Measurements from ENCODE around the gene DST. TPM values are rescaled to one million over a fixed set of nuclear protein-coding genes. Genes with fewer than 3 reads are reported as not detected.

Gene DST
- 261 and 368 TPM in 2 replicates for total RNA-seq (2012; rRNA removed)

DNA sequence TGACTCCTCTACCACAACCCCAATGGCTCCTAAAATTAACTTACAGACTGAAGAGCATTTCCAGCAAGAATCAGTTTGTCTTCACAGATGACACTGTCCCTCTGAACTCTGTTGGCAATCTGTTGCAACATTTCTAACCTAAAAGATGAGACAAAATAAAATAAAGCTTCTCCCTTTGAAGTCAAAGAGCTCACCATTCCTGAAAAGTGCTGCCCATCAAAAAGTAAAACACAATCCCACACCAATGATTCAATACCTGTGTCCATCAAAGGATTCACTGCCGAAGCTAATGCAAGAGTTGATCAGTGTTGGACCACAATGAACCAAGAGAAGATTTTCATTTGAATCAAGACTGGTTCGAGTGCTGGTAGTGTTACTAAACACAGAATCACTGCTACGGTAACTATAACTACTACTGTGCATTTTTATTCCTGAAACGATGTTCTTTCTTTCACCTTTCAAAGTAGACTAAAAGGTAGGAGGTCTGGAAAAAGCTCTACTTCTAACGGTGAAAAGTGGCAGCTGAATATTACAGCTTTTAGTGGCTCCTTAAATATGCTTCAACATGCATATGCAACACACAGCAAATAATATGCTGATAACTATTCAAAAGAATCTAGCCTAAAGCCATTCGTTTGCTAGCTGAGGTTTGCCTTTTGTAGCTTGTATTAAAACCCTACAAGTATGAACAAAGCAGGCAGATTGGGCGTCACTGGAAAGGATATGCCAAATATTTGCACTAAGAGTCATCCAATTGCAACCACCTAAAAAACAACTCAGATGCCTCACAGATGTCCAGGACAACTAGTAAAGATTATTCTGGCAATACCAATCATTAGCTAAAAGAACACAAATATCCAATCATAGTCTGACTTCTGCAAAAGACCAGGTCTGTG, at the start of gene DST:
DST (minus strand) TSS at position 524 of the 896 bp plus-strand sequence.
- peak within 1 kb of the TSS; percentile 50 for H3K9ac ChIP-seq (ENCODE audit: low read depth, low read length)
- H3K4me1 ChIP-seq (ENCODE audit: control insufficient read depth, insufficient read depth, low read length): peaks cover 28% of the 10 kb centered on the region
- peaks cover 86% of the 10 kb centered on the region for H3K36me3 ChIP-seq (ENCODE audit: insufficient read depth, low read length)
- peak within 1 kb of the TSS; percentile 64 for H3K4me2 ChIP-seq (ENCODE audit: low read length)
- H3K9me3 ChIP-seq (replicated peaks; ENCODE audit: low read length): no peaks in the 10 kb centered on the region
- peak within 1 kb of the TSS; percentile 40 for H3K4me3 ChIP-seq (ENCODE audit: low read length)
- H3K27me3 ChIP-seq (ENCODE audit: control insufficient read depth, insufficient read depth, low read length): no peaks in the 10 kb centered on the region

DNA sequence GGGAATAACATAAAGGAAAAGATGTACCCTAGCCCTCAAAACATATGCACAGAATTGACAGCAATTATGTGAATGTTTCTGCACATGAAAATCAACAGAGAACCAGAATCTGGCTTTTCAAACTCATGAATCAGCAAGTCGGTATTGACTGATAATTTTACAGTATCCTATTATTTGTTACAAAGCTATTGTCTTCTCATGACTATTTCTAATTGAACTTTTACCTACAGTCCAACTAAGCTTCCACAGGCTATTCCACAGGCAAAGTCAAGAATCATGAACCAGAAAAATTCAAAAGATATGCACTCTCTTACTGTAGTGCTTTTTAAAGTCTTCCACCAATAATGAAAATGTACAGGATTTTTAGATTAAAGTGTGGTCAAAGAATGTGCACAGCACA, 49.1 kb upstream of the DST start:
- H3K9ac ChIP-seq (ENCODE audit: low read depth, low read length): peak overlapping the region; percentile 78
- no peaks in the 10 kb centered on the region for H3K9me3 ChIP-seq (replicated peaks; ENCODE audit: low read length)
- H3K4me2 ChIP-seq (ENCODE audit: low read length): peak overlapping the region; percentile 83
- peak overlapping the region; percentile 62 for H3K4me3 ChIP-seq (ENCODE audit: low read length)
- peaks cover 79% of the 10 kb centered on the region for H3K4me1 ChIP-seq (ENCODE audit: control insufficient read depth, insufficient read depth, low read length)
- no peaks in the 10 kb centered on the region for H3K27me3 ChIP-seq (ENCODE audit: control insufficient read depth, insufficient read depth, low read length)
- H3K36me3 ChIP-seq (ENCODE audit: insufficient read depth, low read length): peaks cover 19% of the 10 kb centered on the region

DNA sequence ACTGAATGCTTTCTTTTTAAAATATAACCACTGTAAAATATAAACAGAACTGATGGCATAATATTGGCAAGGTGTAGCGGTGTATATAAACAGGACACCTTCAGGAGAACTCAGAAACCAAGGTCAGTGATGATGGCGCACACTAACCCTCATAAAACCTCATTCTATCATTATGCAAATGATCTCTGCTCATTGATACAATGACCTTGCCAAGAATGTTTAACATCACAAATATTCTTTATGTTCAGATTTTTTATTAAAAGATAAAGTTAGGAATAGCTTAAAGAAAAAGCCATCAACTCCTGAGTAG, 48.6 kb upstream of the DST start:
- peak overlapping the region; percentile 83 for H3K4me2 ChIP-seq (ENCODE audit: low read length)
- peak overlapping the region; percentile 78 for H3K9ac ChIP-seq (ENCODE audit: low read depth, low read length)
- peaks cover 82% of the 10 kb centered on the region for H3K4me1 ChIP-seq (ENCODE audit: control insufficient read depth, insufficient read depth, low read length)
- peaks cover 16% of the 10 kb centered on the region for H3K36me3 ChIP-seq (ENCODE audit: insufficient read depth, low read length)
- H3K27me3 ChIP-seq (ENCODE audit: control insufficient read depth, insufficient read depth, low read length): no peaks in the 10 kb centered on the region
- H3K4me3 ChIP-seq (ENCODE audit: low read length): peak overlapping the region; percentile 62
- H3K9me3 ChIP-seq (replicated peaks; ENCODE audit: low read length): no peaks in the 10 kb centered on the region

DNA sequence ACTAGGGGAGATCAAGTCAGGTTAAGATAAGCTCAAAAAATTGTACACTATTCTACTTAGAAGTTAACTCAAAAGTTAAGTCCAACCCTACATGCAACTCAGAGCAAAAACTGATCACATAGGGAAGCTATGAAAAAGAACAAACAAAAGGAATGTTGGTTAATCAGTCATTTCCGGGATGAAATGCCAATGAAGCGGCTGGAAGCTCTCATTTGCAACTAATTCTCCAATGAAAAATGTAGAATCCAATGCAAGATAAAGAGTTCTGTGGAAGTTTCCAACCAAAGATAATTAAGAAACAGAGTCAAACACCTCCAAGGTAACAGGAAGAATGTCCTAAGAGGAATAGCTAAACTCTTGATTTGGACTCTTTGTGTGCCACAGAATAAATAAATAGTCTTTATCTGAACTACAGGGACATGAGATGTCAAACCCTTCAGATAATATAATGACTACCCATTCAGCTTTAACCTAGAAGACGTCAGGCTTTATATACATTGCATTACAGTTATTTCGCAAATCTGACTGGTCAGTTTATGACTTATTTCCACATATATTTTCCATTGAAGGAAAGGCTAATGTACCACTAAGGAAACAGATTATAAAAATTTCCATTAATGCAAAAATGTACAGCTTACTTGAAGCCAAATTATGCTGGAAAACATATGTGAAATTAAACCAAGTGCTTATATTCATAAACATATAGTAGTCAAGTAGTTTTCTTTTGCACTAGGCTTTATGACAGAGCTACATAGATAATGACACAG, 48.0 kb upstream of the DST start:
- peaks cover 15% of the 10 kb centered on the region for H3K36me3 ChIP-seq (ENCODE audit: insufficient read depth, low read length)
- H3K4me3 ChIP-seq (ENCODE audit: low read length): peak overlapping the region; percentile 62
- H3K9me3 ChIP-seq (replicated peaks; ENCODE audit: low read length): no peaks in the 10 kb centered on the region
- peak overlapping the region; percentile 78 for H3K9ac ChIP-seq (ENCODE audit: low read depth, low read length)
- H3K4me2 ChIP-seq (ENCODE audit: low read length): peak overlapping the region; percentile 83
- peaks cover 84% of the 10 kb centered on the region for H3K4me1 ChIP-seq (ENCODE audit: control insufficient read depth, insufficient read depth, low read length)
- no peaks in the 10 kb centered on the region for H3K27me3 ChIP-seq (ENCODE audit: control insufficient read depth, insufficient read depth, low read length)

DNA sequence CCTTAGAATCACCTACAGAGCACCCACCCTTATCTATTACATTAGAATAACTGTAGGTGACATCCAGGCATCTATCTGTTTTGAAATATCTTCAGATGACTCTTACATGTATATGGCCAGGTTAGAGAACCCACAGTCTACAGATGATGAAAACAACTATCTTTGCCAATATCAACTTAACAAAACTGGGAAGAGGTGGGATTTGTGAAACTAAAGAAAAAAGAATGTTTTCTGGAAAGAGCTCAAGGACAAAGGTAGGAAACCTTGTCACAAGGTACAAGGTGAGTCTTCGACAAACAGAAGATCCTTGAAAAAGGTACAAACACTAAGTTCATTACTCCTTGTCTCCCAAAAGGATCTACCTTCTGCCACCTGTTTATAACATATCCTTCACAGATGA, 47.0 kb upstream of the DST start:
- Histone ChIP-seq H3K36me3 (ENCODE audit: insufficient read depth, low read length) (peaks cover 15% of the 10 kb centered on the region), H3K4me3 (ENCODE audit: low read length) (peak overlapping the region; percentile 62), H3K9ac (ENCODE audit: low read depth, low read length) (peak overlapping the region; percentile 62), H3K27me3 (ENCODE audit: control insufficient read depth, insufficient read depth, low read length) (no peaks in the 10 kb centered on the region), H3K9me3 (replicated peaks; ENCODE audit: low read length) (no peaks in the 10 kb centered on the region), H3K4me2 (ENCODE audit: low read length) (peak overlapping the region; percentile 83), H3K4me1 (ENCODE audit: control insufficient read depth, insufficient read depth, low read length) (peaks cover 84% of the 10 kb centered on the region)

DNA sequence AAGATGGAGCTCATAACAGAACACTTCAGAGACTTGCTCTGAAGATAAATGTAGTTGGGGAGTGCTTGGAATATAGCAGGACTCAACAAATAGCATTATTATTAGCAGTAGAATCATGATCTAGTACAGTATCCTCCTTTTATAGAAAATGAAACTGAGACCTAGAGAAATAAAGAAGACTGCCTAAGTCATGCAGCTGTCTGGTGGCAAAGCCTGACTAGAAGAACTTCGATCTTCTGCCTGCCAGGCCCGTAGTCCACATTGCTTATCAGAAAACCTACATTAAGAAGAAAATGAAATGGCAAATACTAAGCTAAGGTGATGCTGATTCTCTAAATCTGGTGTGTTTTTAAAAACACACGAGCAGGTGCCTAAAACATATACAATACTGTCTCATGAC, 46.4 kb upstream of the DST start:
- H3K9ac ChIP-seq (ENCODE audit: low read depth, low read length): peak overlapping the region; percentile 62
- no peaks in the 10 kb centered on the region for H3K27me3 ChIP-seq (ENCODE audit: control insufficient read depth, insufficient read depth, low read length)
- H3K4me1 ChIP-seq (ENCODE audit: control insufficient read depth, insufficient read depth, low read length): peaks cover 85% of the 10 kb centered on the region
- H3K36me3 ChIP-seq (ENCODE audit: insufficient read depth, low read length): peaks cover 11% of the 10 kb centered on the region
- H3K4me3 ChIP-seq (ENCODE audit: low read length): peak overlapping the region; percentile 62
- peak overlapping the region; percentile 83 for H3K4me2 ChIP-seq (ENCODE audit: low read length)
- no peaks in the 10 kb centered on the region for H3K9me3 ChIP-seq (replicated peaks; ENCODE audit: low read length)

DNA sequence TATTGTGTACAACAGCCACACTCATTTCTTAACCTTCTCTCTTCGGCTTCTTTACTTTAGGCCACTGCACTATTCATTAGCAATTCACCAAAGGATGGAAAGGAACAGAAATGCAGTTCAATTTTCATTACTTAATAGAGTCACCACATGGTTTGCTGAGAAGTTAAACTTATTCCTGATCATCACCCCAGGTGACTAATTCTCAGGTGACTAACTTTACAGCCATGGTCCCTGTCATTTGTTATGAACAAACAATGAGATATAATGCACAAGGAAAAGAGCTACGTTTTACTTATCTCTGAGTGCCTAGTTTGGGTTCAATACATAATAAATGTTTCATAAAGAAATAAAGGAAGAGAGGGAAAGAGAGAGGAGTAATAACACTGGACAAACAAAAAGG, 45.8 kb upstream of the DST start:
- Histone ChIP-seq H3K4me3 (ENCODE audit: low read length) (peak overlapping the region; percentile 62), H3K9ac (ENCODE audit: low read depth, low read length) (peak overlapping the region; percentile 62), H3K4me2 (ENCODE audit: low read length) (peak overlapping the region; percentile 83), H3K4me1 (ENCODE audit: control insufficient read depth, insufficient read depth, low read length) (peaks cover 82% of the 10 kb centered on the region), H3K9me3 (replicated peaks; ENCODE audit: low read length) (no peaks in the 10 kb centered on the region), H3K36me3 (ENCODE audit: insufficient read depth, low read length) (peaks cover 11% of the 10 kb centered on the region), H3K27me3 (ENCODE audit: control insufficient read depth, insufficient read depth, low read length) (no peaks in the 10 kb centered on the region)

DNA sequence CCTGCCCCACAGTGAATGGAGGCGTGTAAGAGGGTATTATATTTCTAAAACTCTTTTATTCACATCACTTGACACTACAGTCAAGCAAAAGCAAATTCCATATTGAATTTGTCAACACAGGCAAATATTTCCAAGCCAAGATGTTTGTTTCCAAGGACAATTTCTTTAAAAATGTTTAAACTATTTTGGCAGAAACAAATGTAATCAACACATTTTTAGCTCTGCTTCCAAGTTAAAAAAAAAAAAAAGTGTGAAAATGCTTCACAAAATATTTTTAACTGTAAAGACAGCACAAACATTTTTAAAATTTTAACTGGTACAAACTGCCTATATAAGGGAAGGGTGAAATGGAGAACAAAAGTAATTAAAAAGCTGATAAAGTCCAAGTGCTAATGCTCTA, 44.9 kb upstream of the DST start:
- Histone ChIP-seq H3K4me1 (ENCODE audit: control insufficient read depth, insufficient read depth, low read length) (peaks cover 82% of the 10 kb centered on the region), H3K27me3 (ENCODE audit: control insufficient read depth, insufficient read depth, low read length) (no peaks in the 10 kb centered on the region), H3K4me2 (ENCODE audit: low read length) (no peak overlapping the region), H3K9me3 (replicated peaks; ENCODE audit: low read length) (no peaks in the 10 kb centered on the region), H3K4me3 (ENCODE audit: low read length) (no peak overlapping the region), H3K36me3 (ENCODE audit: insufficient read depth, low read length) (peaks cover 16% of the 10 kb centered on the region), H3K9ac (ENCODE audit: low read depth, low read length) (no peak overlapping the region)

DNA sequence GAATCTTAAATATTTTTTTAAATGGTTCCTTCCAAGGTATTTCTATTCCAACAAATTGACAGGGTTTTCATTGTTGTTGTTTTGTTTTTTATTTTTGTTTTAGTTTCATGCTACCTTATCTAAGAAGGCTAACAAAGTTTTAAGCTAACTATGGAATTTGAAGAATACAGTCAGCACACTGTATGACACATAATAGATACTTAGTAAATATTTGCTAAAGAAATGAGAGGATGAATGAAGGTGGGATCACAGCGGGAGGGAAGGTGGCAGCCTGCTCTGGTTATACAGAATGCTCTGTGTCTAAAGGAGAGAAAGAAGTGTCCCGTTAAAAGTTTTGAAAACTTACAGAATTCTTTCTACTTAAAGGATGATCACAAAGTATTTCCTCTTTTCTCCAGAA, 43.7 kb upstream of the DST start:
- H3K9ac ChIP-seq (ENCODE audit: low read depth, low read length): no peak overlapping the region
- peaks cover 24% of the 10 kb centered on the region for H3K36me3 ChIP-seq (ENCODE audit: insufficient read depth, low read length)
- H3K4me2 ChIP-seq (ENCODE audit: low read length): no peak overlapping the region
- H3K4me3 ChIP-seq (ENCODE audit: low read length): no peak overlapping the region
- H3K9me3 ChIP-seq (replicated peaks; ENCODE audit: low read length): no peaks in the 10 kb centered on the region
- H3K27me3 ChIP-seq (ENCODE audit: control insufficient read depth, insufficient read depth, low read length): no peaks in the 10 kb centered on the region
- H3K4me1 ChIP-seq (ENCODE audit: control insufficient read depth, insufficient read depth, low read length): peaks cover 81% of the 10 kb centered on the region

DNA sequence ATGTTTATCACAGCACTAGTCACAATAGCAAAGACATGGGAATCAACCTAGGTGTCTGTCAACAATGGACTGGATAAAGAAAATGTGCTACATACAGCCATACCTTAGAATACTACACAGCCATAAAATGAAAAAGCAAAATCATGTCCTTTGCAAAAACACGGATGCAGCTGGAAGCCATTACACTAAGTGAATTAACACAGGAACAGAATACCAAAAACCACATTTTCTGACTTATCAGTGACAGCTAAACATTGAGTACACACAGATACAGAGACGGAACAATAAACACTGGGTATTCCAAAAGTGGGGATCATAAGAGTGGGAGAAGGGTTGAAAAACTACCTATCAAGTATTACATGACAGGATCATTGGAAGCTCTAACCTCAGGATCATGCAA, 43.3 kb upstream of the DST start:
- Histone ChIP-seq H3K27me3 (ENCODE audit: control insufficient read depth, insufficient read depth, low read length) (no peaks in the 10 kb centered on the region), H3K4me2 (ENCODE audit: low read length) (no peak overlapping the region), H3K4me1 (ENCODE audit: control insufficient read depth, insufficient read depth, low read length) (peaks cover 77% of the 10 kb centered on the region), H3K9me3 (replicated peaks; ENCODE audit: low read length) (no peaks in the 10 kb centered on the region), H3K4me3 (ENCODE audit: low read length) (no peak overlapping the region), H3K9ac (ENCODE audit: low read depth, low read length) (no peak overlapping the region), H3K36me3 (ENCODE audit: insufficient read depth, low read length) (peaks cover 28% of the 10 kb centered on the region)

DNA sequence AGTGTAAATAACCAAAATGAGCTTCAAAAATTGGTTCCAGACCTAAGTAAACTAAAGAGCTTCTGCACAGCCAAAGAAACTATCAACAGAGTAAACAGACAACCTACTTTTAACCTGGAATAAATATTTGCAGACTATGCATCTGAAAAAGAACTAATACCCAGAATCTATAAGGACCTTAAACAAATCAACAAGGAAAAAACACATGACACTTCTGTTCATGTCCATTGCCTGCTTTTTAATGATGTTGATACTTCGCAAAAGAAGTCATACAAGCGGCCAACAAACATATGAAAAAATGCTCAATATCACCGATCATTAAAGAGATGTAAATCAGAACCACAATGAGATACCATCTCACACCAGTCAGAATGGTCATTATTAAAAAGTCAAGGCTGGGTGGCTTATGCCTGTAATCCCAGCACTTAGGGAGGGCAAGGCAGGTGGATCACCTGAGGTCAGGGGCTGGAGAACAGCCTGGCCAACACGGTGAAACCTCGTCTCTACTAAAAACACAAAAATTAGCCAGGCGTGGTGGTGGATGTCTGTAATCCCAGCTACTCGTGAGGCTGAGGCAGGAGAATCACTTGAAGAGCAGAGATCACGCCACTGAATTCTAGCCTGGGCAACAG, 42.5 kb upstream of the DST start:
- H3K36me3 ChIP-seq (ENCODE audit: insufficient read depth, low read length): peaks cover 28% of the 10 kb centered on the region
- H3K4me1 ChIP-seq (ENCODE audit: control insufficient read depth, insufficient read depth, low read length): peaks cover 70% of the 10 kb centered on the region
- no peak overlapping the region for H3K4me2 ChIP-seq (ENCODE audit: low read length)
- no peak overlapping the region for H3K9ac ChIP-seq (ENCODE audit: low read depth, low read length)
- no peaks in the 10 kb centered on the region for H3K27me3 ChIP-seq (ENCODE audit: control insufficient read depth, insufficient read depth, low read length)
- no peaks in the 10 kb centered on the region for H3K9me3 ChIP-seq (replicated peaks; ENCODE audit: low read length)
- no peak overlapping the region for H3K4me3 ChIP-seq (ENCODE audit: low read length)

Data from skeletal muscle satellite cell (primary cell).